GM23338 (cell line): ENCODE data around the gene SH3GL3. TPM values are rescaled to one million over a fixed set of nuclear protein-coding genes. Genes with fewer than 3 reads are reported as not detected.

Source experiments
- ATAC-seq: fragments of 200-7000 bp; cut with Tn5 transposase; 3 replicates; pipeline ENCODE4 v1.9.1; 2020
- DNase-seq: peaks from one replicate; pipeline ENCODE4 v3.0.0-alpha.2; 2015; ENCODE audit warnings: low spot score
- H2AFZ ChIP-seq: fragments of 200-600 bp; sonication (generic); 2 replicates; pipeline ENCODE4 v1.8.0; 2016; ENCODE audit warnings: antibody characterized with exemption, mild to moderate bottlenecking, moderate library complexity
- H3F3A ChIP-seq: fragments of 200-600 bp; sonication (generic); replicated peaks from 2 replicates; pipeline ENCODE4 v1.8.0; 2017; ENCODE audit warnings: antibody characterized with exemption, mixed run types, low read depth
- H3K27ac ChIP-seq: fragments of 200-600 bp; sonication (generic); 2 replicates; pipeline ENCODE4 v1.6.1; 2016; ENCODE audit warnings: low read depth
- H3K27me3 ChIP-seq: fragments of 200-600 bp; sonication (generic); 2 replicates; pipeline ENCODE4 v1.8.0; 2016; ENCODE audit warnings: mild to moderate bottlenecking, mixed run types, moderate library complexity; ENCODE audit not compliant: insufficient read depth
- H3K36me3 ChIP-seq: fragments of 200-600 bp; sonication (generic); 2 replicates; pipeline ENCODE4 v1.8.0; 2016; ENCODE audit warnings: mild to moderate bottlenecking; ENCODE audit not compliant: insufficient read depth
- H3K4me1 ChIP-seq: fragments of 200-600 bp; sonication (generic); 2 replicates; pipeline ENCODE4 v1.8.0; 2016; ENCODE audit warnings: mild to moderate bottlenecking, moderate library complexity; ENCODE audit not compliant: insufficient read depth
- H3K4me2 ChIP-seq: fragments of 200-600 bp; sonication (generic); 2 replicates; pipeline ENCODE4 v1.7.1; 2017; ENCODE audit warnings: mixed run types
- H3K4me3 ChIP-seq: fragments of 200-600 bp; sonication (generic); 2 replicates; pipeline ENCODE4 v1.6.1; 2016; ENCODE audit warnings: mixed run types
- H3K79me2 ChIP-seq: fragments of 200-600 bp; sonication (generic); replicated peaks from 2 replicates; pipeline ENCODE4 v1.8.0; 2017; ENCODE audit warnings: mild to moderate bottlenecking; ENCODE audit not compliant: insufficient read depth
- H3K9me2 ChIP-seq: fragments of 200-600 bp; sonication (generic); 2 replicates; pipeline ENCODE4 v1.8.0; 2017; ENCODE audit not compliant: insufficient read depth
- H4K20me1 ChIP-seq: fragments of 200-600 bp; sonication (generic); replicated peaks from 2 replicates; pipeline ENCODE4 v1.8.0; 2017; ENCODE audit warnings: mild to moderate bottlenecking; ENCODE audit not compliant: insufficient read depth
- H3K27ac Mint-ChIP-seq: 2 replicates; pipeline ENCODE4 v1.8.0; 2020; ENCODE audit warnings: inconsistent platforms, mild to moderate bottlenecking, moderate library complexity, mixed read lengths
- H3K27me3 Mint-ChIP-seq: 3 replicates; pipeline ENCODE4 v1.8.0; 2022; ENCODE audit warnings: low read depth, mild to moderate bottlenecking, moderate library complexity, mixed read lengths, inconsistent platforms; ENCODE audit not compliant: insufficient read depth, poor library complexity
- H3K36me3 Mint-ChIP-seq: 3 replicates; pipeline ENCODE4 v1.8.0; 2021; ENCODE audit warnings: low read depth, mild to moderate bottlenecking, inconsistent platforms, moderate library complexity, mixed read lengths
- H3K4me1 Mint-ChIP-seq: 3 replicates; pipeline ENCODE4 v1.8.0; 2020; ENCODE audit warnings: mild to moderate bottlenecking, inconsistent platforms, mixed read lengths
- H3K4me3 Mint-ChIP-seq: 3 replicates; pipeline ENCODE4 v1.8.0; 2021; ENCODE audit warnings: moderate library complexity, mild to moderate bottlenecking, inconsistent platforms, mixed read lengths
- H3K9me3 Mint-ChIP-seq: 3 replicates; pipeline ENCODE4 v1.8.0; 2020; ENCODE audit warnings: moderate library complexity, mild to moderate bottlenecking, inconsistent platforms, mixed read lengths
- CTCF ChIP-seq, 2 experiments: fragments of 200-600 bp in 1 of 2; sonication (generic) in 1 of 2; conservative IDR thresholded peaks; 2 replicates each; pipeline versions ENCODE4 v1.5.1 to v1.6.1; 2016 to 2017; ENCODE audit warnings: antibody characterized with exemption in 2 of 2, low read depth in 2 of 2, mild to moderate bottlenecking in 2 of 2, moderate library complexity in 1 of 2
- EZH2phosphoT487 ChIP-seq: fragments of 200-600 bp; sonication (generic); IDR thresholded peaks from one replicate; pipeline ENCODE4 v1.8.1; 2018; ENCODE audit warnings: antibody characterized with exemption; ENCODE audit not compliant: unreplicated experiment
- JUNB ChIP-seq: IDR thresholded peaks from one replicate; pipeline ENCODE4 v1.6.1; 2016; ENCODE audit warnings: antibody characterized with exemption; ENCODE audit not compliant: unreplicated experiment
- STAT1 ChIP-seq: IDR thresholded peaks from one replicate; pipeline ENCODE4 v1.6.1; 2016; ENCODE audit warnings: antibody characterized with exemption; ENCODE audit not compliant: unreplicated experiment
- polyA plus RNA-seq: library from polyadenylated mRNA; unstranded; fragments of >200 nt; fragmentation: Nextera tagmentation; extraction: Ambion mirVana; gene quantifications from 2 replicates; pipeline ENCODE4 v1.2.1, GENCODE V29; 2016
- total RNA-seq: library from RNA; depleted of rRNA; stranded (reverse); fragments of >200 nt; shearing (Covaris generic); gene quantifications from 2 replicates; pipeline ENCODE4 v1.2.3, GENCODE V29; 2014

SH3GL3 gene
- total and polyA plus RNA-seq, 2 experiments from 2014 or later = 15.9 to 21.1 TPM

- H3K4me1 Mint-ChIP-seq = no peaks in the 10 kb centered on the region; the same call in 2 of the 3 replicates
- no peak for ATAC-seq
Observed at GRCh38 chr15:83570756-83571155, 123.6 kb downstream of the SH3GL3 start.

DNA sequence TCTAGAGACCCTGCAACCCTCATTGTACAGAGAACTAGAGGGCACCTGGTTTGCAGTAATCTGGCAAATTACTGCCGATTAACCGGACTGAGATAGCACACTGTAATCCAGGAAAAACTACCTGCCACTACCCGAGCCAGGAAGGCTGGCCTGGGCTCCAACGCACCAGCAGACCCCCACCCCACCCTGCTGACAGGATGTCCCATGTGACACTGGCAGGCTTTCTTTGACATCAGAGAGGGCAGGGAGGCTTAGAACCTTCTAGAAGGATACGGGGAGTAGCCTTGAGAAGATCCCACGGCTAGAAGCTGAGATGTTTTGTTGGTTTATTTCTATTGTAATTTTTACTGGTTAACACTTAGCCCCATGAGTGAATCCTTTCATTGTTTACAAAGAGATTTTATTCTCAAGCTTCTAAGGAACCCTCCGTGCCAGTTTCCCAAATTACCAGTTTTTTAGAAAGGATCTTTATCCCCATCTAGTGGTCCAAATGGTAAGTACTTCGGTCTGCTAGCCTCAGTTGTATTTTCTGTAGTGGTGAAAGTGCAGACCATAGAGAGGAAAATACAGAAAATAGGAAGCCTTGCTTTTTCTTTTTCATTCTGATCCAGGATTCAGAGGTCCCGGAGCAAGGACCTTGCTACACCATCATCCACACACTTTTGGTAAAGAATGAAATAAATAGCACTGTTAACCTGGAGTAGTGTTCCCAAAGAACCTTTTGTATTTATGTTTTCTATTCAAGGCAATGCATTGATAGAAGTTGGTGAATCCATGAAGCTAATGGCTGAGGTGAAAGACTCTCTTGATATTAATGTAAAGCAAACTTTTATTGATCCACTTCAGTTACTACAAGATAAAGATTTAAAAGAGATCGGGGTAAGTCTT, 124.9 kb downstream of the SH3GL3 start:
- no peaks in the 10 kb centered on the region; the same call in 2 of the 3 replicates for H3K36me3 Mint-ChIP-seq
- peak; percentile 76 for DNase-seq
- H3K27me3 ChIP-seq = no peaks in the 10 kb centered on the region
- H2AFZ ChIP-seq = no peak overlapping the region
- peak; percentile 81 for ATAC-seq
- H3K4me2 ChIP-seq = no peak overlapping the region
- H3K27me3 Mint-ChIP-seq = peaks cover 4% of the 10 kb centered on the region
- H3K4me1 ChIP-seq = no peaks in the 10 kb centered on the region
- no peak overlapping the region for H3K4me3 ChIP-seq
- TF ChIP-seq CTCF (conservative IDR thresholded peaks at IDR 0.05; ENCODE audit: low read depth in 2 of 2) (peak; percentile 59 to 85), JUNB (no peak)
- H3K9me2 ChIP-seq = no peaks in the 10 kb centered on the region
- H3F3A ChIP-seq = no peaks in the 10 kb centered on the region
- H3K27ac Mint-ChIP-seq = no peak overlapping the region
- no peaks in the 10 kb centered on the region for H3K79me2 ChIP-seq
- no peaks in the 10 kb centered on the region for H3K36me3 ChIP-seq
- H4K20me1 ChIP-seq = no peaks in the 10 kb centered on the region
- H3K9me3 Mint-ChIP-seq = no peaks in the 10 kb centered on the region
- H3K27ac ChIP-seq = no peak overlapping the region
- no peaks in the 10 kb centered on the region; the same call in 2 of the 3 replicates for H3K4me1 Mint-ChIP-seq
- no peak overlapping the region for H3K4me3 Mint-ChIP-seq

More at GRCh38 chr15:83570756-83571155, 123.6 kb downstream of the SH3GL3 start:
- TF ChIP-seq EZH2phosphoT487 (no peak), CTCF (conservative IDR thresholded peaks at IDR 0.05; ENCODE audit: low read depth in 2 of 2) (no peak), JUNB (no peak), STAT1 (no peak)
- Mint-ChIP-seq H3K4me3 (no peak overlapping the region), H3K27ac (no peak overlapping the region), H3K9me3 (no peaks in the 10 kb centered on the region), H3K27me3 (peaks cover 4% of the 10 kb centered on the region), H3K36me3 (no peaks in the 10 kb centered on the region; the same call in 2 of the 3 replicates)
- Histone ChIP-seq H3K36me3 (no peaks in the 10 kb centered on the region), H3K9me2 (no peaks in the 10 kb centered on the region), H2AFZ (no peak overlapping the region), H3F3A (no peaks in the 10 kb centered on the region), H4K20me1 (no peaks in the 10 kb centered on the region), H3K4me2 (no peak overlapping the region), H3K27ac (no peak overlapping the region), H3K4me1 (no peaks in the 10 kb centered on the region), H3K79me2 (no peaks in the 10 kb centered on the region), H3K4me3 (no peak overlapping the region), H3K27me3 (no peaks in the 10 kb centered on the region)
- DNase-seq = peak; percentile 22
